HG03108 (cell line): Measurements from ENCODE around the gene LAMB1.
A peak's percentile ranks its signal among the peaks of the same experiment; 100 is the strongest.

ENCODE experiments used
- ATAC-seq: cut with Tn5 transposase; IDR thresholded peaks from one replicate; pipeline ENCODE4 v1.9.1; 2021; ENCODE audit warnings: moderate library complexity; ENCODE audit not compliant: unreplicated experiment

LAMB1 gene

GRCh38 chr7:108018668-108019067, 15.7 kb upstream of the LAMB1 start:
- ATAC-seq = no peak

GRCh38 chr7:108017776-108018151, 14.8 kb upstream of the LAMB1 start:
- no peak for ATAC-seq

- no peak for ATAC-seq
These were observed 14.1 kb upstream of the LAMB1 start for GRCh38 chr7:108016841-108017775.

- ATAC-seq = no peak
These were observed 12.8 kb upstream of the LAMB1 start for GRCh38 chr7:108015740-108016139.

GRCh38 chr7:108014747-108015682, 12.1 kb upstream of the LAMB1 start:
- ATAC-seq = no peak

GRCh38 chr7:108014215-108014614, 11.3 kb upstream of the LAMB1 start:
- ATAC-seq = no peak

- no peak for ATAC-seq
These were observed 9.8 kb upstream of the LAMB1 start for GRCh38 chr7:108012499-108013430.

GRCh38 chr7:108010377-108010776, 7.4 kb upstream of the LAMB1 start:
- ATAC-seq = no peak

GRCh38 chr7:108009873-108010272, 6.9 kb upstream of the LAMB1 start:
- no peak for ATAC-seq

- ATAC-seq = no peak
These were observed 5.9 kb upstream of the LAMB1 start for GRCh38 chr7:108008827-108009226.

- ATAC-seq = no peak
These were observed 5.3 kb upstream of the LAMB1 start for GRCh38 chr7:108008240-108008639.

- ATAC-seq = no peak
These were observed 4.8 kb upstream of the LAMB1 start for GRCh38 chr7:108007762-108008161.

- ATAC-seq = no peak
These were observed 4.3 kb upstream of the LAMB1 start for GRCh38 chr7:108007261-108007660.

GRCh38 chr7:108004220-108005142, 1.5 kb upstream of the LAMB1 start:
- peak; percentile 54 for ATAC-seq

- ATAC-seq = no peak
These were observed 606 bp upstream of the LAMB1 start for GRCh38 chr7:108003599-108003935.

- ATAC-seq = no peak
These were observed 916 bp downstream of the LAMB1 start for GRCh38 chr7:108001764-108002725.

- ATAC-seq = no peak
These were observed 1.8 kb downstream of the LAMB1 start for GRCh38 chr7:108000875-108001763.
